Thyroid gland (tissue), 4 donors: ENCODE data around the gene ADAT3.

Source experiments
- POLR2A ChIP-seq, 2 donors: fragments of 450-650 bp; IDR thresholded peaks; one replicate each; pipeline ENCODE4 v1.6.1; 2017; ENCODE audit warnings: antibody characterized with exemption in 2 of 2, mild to moderate bottlenecking in 2 of 2, moderate library complexity in 1 of 2
- TF ChIP-seq, protein P1 (sequence below), 6 experiments: fragments of 200-600 bp in 3 of 6; fragments of 450-650 bp in 3 of 6; sonication (generic) in 3 of 6; IDR thresholded peaks; one replicate each; pipeline ENCODE4 v1.5.1; 2016 to 2019; ENCODE audit warnings: antibody characterized with exemption in 6 of 6, mild to moderate bottlenecking in 2 of 6, inconsistent platforms in 1 of 6, moderate library complexity in 1 of 6

DNA sequence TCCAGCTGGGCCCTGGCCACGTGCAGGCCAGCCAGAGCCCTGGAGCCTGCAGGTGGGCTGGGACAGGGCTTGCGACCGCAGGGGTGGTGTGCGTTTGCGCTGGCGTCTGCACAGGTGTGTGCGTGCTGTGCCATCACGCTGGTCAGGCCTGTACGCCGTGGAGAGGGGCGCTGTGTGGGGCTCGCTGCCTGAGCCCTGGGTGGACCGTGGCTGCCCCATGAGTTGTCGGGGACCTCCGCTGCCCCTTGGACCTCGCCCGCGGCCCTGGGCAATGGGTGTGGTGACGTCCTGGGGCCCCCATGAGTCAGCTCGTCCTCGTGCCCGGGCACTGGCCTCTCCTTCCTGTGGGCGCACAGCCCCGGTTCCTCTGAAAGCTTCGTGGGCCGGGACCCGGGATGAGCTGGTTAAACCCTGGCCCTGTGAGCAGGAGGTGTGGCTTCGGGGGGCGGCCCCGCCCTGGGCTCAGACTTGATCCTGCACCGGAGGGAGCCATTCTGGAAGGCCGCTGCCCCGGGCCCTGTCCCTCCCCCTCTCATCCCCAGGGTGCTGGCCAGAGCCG is 42.5 kb downstream of the ADAT3 start:
- TF ChIP-seq, protein P1, sequence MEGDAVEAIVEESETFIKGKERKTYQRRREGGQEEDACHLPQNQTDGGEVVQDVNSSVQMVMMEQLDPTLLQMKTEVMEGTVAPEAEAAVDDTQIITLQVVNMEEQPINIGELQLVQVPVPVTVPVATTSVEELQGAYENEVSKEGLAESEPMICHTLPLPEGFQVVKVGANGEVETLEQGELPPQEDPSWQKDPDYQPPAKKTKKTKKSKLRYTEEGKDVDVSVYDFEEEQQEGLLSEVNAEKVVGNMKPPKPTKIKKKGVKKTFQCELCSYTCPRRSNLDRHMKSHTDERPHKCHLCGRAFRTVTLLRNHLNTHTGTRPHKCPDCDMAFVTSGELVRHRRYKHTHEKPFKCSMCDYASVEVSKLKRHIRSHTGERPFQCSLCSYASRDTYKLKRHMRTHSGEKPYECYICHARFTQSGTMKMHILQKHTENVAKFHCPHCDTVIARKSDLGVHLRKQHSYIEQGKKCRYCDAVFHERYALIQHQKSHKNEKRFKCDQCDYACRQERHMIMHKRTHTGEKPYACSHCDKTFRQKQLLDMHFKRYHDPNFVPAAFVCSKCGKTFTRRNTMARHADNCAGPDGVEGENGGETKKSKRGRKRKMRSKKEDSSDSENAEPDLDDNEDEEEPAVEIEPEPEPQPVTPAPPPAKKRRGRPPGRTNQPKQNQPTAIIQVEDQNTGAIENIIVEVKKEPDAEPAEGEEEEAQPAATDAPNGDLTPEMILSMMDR (IDR thresholded peaks at IDR 0.05): no peak
- TF ChIP-seq POLR2A (IDR thresholded peaks at IDR 0.05): no peak
